ENCODE data around the gene MYADML2. TPM values are rescaled to one million over a fixed set of nuclear protein-coding genes. Genes with fewer than 3 reads are reported as not detected.
A peak's percentile ranks its signal among the peaks of the same experiment; 100 is the strongest.

Gene MYADML2
- total RNA-seq, 2 experiments from 2014 or later: 0.19 TPM; not detected in 1

DNA sequence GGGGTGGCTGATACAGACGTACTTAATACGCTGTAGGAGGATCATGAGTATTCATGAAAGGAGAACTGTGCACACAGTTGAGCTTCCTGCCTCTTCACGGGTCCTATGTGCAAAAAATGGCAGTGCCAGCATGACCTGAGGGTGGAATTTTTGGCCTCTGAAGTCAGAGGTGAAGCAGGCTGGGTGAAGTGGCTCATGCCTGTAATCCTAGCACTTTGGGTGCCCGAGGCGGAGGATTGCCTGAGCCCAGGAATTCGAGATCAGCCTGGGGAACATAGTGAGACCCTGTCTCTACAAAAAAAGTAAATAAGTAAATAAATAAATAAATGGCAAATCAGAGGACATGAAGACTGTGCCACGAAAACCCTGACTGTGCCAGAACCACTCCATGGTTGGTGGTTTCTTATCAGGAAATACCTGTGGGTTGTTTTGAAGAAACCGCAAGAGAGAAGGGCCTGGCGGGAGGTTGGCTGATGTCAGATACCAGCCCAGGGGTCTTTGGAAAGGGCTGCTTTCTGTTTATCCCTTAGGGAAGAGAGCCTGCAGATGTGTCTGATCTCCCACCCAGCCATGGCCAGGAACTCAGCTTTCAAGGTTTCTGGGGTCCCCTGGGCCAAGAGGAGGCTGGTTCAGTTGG is 33.8 kb upstream of the MYADML2 start:
- H3K4me2 ChIP-seq (ENCODE audit: low read length): no peak overlapping the region
- TF ChIP-seq EZH2phosphoT487 (IDR thresholded peaks at IDR 0.05; ENCODE audit: borderline replicate concordance, low read depth, low read length): no peak
- TF ChIP-seq CTCF (conservative IDR thresholded peaks at IDR 0.05; ENCODE audit: low read length): no peak
- H4K20me1 ChIP-seq (ENCODE audit: insufficient read depth, low read length): no peaks in the 10 kb centered on the region
- H3K4me3 ChIP-seq (ENCODE audit: low read depth, low read length, poor library complexity, severe bottlenecking): no peak overlapping the region
- H3K27ac ChIP-seq (ENCODE audit: low read depth, low read length, poor library complexity, severe bottlenecking): no peak overlapping the region
- H3K9me2 ChIP-seq (ENCODE audit: insufficient read depth, low read length): no peaks in the 10 kb centered on the region
- ChIA-PET CTCF (ENCODE audit: unreplicated experiment) (no interaction called here), POLR2A (no interaction called here)
- H2AFZ ChIP-seq (ENCODE audit: low read length): no peak overlapping the region
- peaks cover 10% of the 10 kb centered on the region; the same call in 1 of the 2 replicates for H3K79me2 ChIP-seq (ENCODE audit: insufficient read depth, low read depth, low read length)
- peaks cover 20% of the 10 kb centered on the region for H3K4me1 ChIP-seq (ENCODE audit: insufficient read depth, low read length, poor library complexity, severe bottlenecking)
- no peak for DNase-seq (ENCODE audit: low spot score)
- BruUV-seq (replicated peaks): no TSS peak
- peaks cover 39% of the 10 kb centered on the region for H3K36me3 ChIP-seq (ENCODE audit: insufficient read depth, low read length)
- H3K9me3 ChIP-seq (ENCODE audit: low read length): no peaks in the 10 kb centered on the region
- intact Hi-C loops (cut with micrococcal nuclease; ENCODE audit: unreplicated experiment): no loop called here

DNA sequence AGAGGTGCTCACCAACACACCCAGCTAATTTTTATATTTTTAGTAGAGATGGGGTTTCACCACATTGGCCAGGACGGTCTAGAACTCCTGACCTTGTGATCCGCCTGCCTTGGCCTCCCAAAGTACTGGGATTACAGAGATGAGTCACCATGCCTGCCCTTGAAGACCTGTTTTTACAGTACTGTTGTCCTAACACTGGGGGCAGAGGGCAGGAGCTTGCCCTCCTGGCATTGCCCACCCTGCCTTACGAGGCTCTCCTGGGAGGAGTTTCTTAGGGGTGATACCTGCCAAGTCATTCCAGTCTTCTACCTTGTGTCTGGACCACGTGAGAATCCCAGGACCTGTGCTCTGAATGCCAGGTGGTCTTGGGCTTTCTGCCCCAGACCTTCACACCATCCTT is 33.1 kb upstream of the MYADML2 start:
- no peaks in the 10 kb centered on the region for H3K9me2 ChIP-seq (ENCODE audit: insufficient read depth, low read length)
- peaks cover 20% of the 10 kb centered on the region for H3K4me1 ChIP-seq (ENCODE audit: insufficient read depth, low read length, poor library complexity, severe bottlenecking)
- POLR2A ChIA-PET: no interaction called here
- BruUV-seq (replicated peaks): no TSS peak
- H3K4me3 ChIP-seq (ENCODE audit: low read depth, low read length, poor library complexity, severe bottlenecking): no peak overlapping the region
- no peak overlapping the region for H2AFZ ChIP-seq (ENCODE audit: low read length)
- CTCF ChIA-PET (ENCODE audit: unreplicated experiment): no interaction called here
- no peak overlapping the region for H3K27ac ChIP-seq (ENCODE audit: low read depth, low read length, poor library complexity, severe bottlenecking)
- H3K79me2 ChIP-seq (ENCODE audit: insufficient read depth, low read depth, low read length): peaks cover 10% of the 10 kb centered on the region; the same call in 1 of the 2 replicates
- H3K9me3 ChIP-seq (ENCODE audit: low read length): no peaks in the 10 kb centered on the region
- intact Hi-C loops (cut with micrococcal nuclease; ENCODE audit: unreplicated experiment): no loop called here
- no peak for TF ChIP-seq EZH2phosphoT487 (IDR thresholded peaks at IDR 0.05; ENCODE audit: borderline replicate concordance, low read depth, low read length)
- TF ChIP-seq CTCF (conservative IDR thresholded peaks at IDR 0.05; ENCODE audit: low read length): no peak
- DNase-seq (ENCODE audit: low spot score): no peak
- H4K20me1 ChIP-seq (ENCODE audit: insufficient read depth, low read length): no peaks in the 10 kb centered on the region
- peaks cover 32% of the 10 kb centered on the region for H3K36me3 ChIP-seq (ENCODE audit: insufficient read depth, low read length)
- H3K4me2 ChIP-seq (ENCODE audit: low read length): no peak overlapping the region

GRCh38 chr17:81978524-81979298 is 31.7 kb upstream of the MYADML2 start:
- H3K4me1 ChIP-seq (ENCODE audit: insufficient read depth, low read length, poor library complexity, severe bottlenecking): peaks cover 20% of the 10 kb centered on the region
- peak overlapping the region; percentile 72 for H3K4me2 ChIP-seq (ENCODE audit: low read length)
- H3K27ac ChIP-seq (ENCODE audit: low read depth, low read length, poor library complexity, severe bottlenecking): no peak overlapping the region
- POLR2A ChIA-PET: interaction anchor here (0.7 to 1.2 kb wide), 2 partner anchors 10 to 35 kb away, joined by 3 to 6 read pairs; no protein-coding TSS in a partner anchor
- intact Hi-C loops (cut with micrococcal nuclease; ENCODE audit: unreplicated experiment): no loop called here
- H3K36me3 ChIP-seq (ENCODE audit: insufficient read depth, low read length): peaks cover 18% of the 10 kb centered on the region
- no peaks in the 10 kb centered on the region for H3K9me3 ChIP-seq (ENCODE audit: low read length)
- CTCF ChIA-PET (ENCODE audit: unreplicated experiment): no interaction called here
- no TSS peak for BruUV-seq (replicated peaks)
- H3K4me3 ChIP-seq (ENCODE audit: low read depth, low read length, poor library complexity, severe bottlenecking): peak overlapping the region; percentile 85
- no peak for DNase-seq (ENCODE audit: low spot score)
- H3K9me2 ChIP-seq (ENCODE audit: insufficient read depth, low read length): no peaks in the 10 kb centered on the region
- H3K79me2 ChIP-seq (ENCODE audit: insufficient read depth, low read depth, low read length): peaks cover 10% of the 10 kb centered on the region; the same call in 1 of the 2 replicates
- no peak overlapping the region for H2AFZ ChIP-seq (ENCODE audit: low read length)
- TF ChIP-seq CTCF (conservative IDR thresholded peaks at IDR 0.05; ENCODE audit: low read length) (no peak), EZH2phosphoT487 (IDR thresholded peaks at IDR 0.05; ENCODE audit: borderline replicate concordance, low read depth, low read length) (no peak)
- H4K20me1 ChIP-seq (ENCODE audit: insufficient read depth, low read length): no peaks in the 10 kb centered on the region
